Measurements from ENCODE around the gene CAMK1D. TPM values are rescaled to one million over a fixed set of nuclear protein-coding genes. Genes with fewer than 3 reads are reported as not detected.

CAMK1D gene
- polyA plus RNA-seq, 1 donor (not counting 4 experiments of a cell fraction or from before 2014, with no cell fraction given): 0.76 TPM

DNA sequence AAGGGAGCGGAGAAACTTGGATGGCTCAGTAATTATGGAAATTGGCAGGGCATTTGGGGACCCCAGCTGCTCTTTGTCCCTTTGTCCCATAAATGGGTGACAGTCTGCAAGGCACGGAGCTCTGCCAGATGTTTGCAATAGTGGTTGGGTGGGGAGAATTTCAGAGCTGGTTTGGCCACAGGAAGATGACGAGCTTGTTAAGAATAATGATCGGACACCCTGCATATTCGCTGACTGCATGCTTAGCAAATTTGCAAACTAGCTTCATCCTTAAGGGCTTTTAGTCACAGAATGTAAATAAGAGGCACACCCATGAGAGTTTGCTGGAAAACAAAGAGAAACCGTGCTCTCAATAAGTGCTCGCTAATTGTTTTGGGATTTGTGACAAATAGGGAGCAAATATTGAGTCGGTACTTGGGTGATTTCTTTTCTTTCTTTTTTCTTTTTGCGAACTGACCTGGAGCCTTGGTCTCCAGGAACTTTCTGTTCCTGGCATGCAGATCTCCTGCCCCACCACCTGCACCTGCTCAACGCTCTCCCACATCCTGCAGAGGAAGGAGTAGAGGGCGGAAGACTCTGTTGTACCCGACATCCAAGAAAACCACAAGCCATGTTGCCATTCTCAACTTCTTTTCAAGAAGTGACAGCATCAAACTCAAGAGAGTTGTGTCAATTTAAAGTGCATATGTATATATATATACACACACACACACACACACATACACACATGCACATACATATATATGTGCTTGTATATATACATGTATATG lies 238.9 kb downstream of the CAMK1D start:
- H3K9me1 ChIP-seq (ENCODE audit: control insufficient read depth, extremely low read depth, insufficient read depth, low read length): no peaks in the 10 kb centered on the region
- no peak overlapping the region for H3K27ac ChIP-seq (ENCODE audit: control insufficient read depth, insufficient read depth, low read length)
- H3K9ac ChIP-seq (ENCODE audit: control insufficient read depth, extremely low read depth, insufficient read depth, low read length): no peak overlapping the region
- peak overlapping the region; percentile 59 for H3K4me2 ChIP-seq (ENCODE audit: control insufficient read depth, extremely low read depth, insufficient read depth, low read depth, low read length)
- dilution Hi-C loops (cut with MboI; ENCODE audit: extremely low pct_ligation_motif_present, low sequenced_read_pairs): no loop called here
- H3K27me3 ChIP-seq (ENCODE audit: control insufficient read depth, extremely low read depth, insufficient read depth, low read length): no peaks in the 10 kb centered on the region
- peak; percentile 78 for FAIRE-seq
- peaks cover 2% of the 10 kb centered on the region for H3K9me3 ChIP-seq (ENCODE audit: control insufficient read depth, low read depth, low read length)
- DNase-seq (ENCODE audit: low read depth, low spot score): no peak
- no peaks in the 10 kb centered on the region for H4K20me1 ChIP-seq (ENCODE audit: control insufficient read depth, extremely low read depth, insufficient read depth, low read length)
- no peaks in the 10 kb centered on the region for H3K36me3 ChIP-seq (ENCODE audit: control insufficient read depth in 2 of 2, extremely low read depth in 1 of 2, insufficient read depth in 2 of 2, low read length in 2 of 2)
- peak overlapping the region in 1 of 3 experiments; percentile 56 for H3K4me3 ChIP-seq (ENCODE audit: control insufficient read depth in 2 of 3, extremely low read depth in 1 of 3, insufficient read depth in 2 of 3, low read depth in 1 of 3, low read length in 3 of 3)
- TF ChIP-seq EZH2 (IDR thresholded peaks at IDR 0.05; ENCODE audit: low read length): no peak
- TF ChIP-seq, protein P1, sequence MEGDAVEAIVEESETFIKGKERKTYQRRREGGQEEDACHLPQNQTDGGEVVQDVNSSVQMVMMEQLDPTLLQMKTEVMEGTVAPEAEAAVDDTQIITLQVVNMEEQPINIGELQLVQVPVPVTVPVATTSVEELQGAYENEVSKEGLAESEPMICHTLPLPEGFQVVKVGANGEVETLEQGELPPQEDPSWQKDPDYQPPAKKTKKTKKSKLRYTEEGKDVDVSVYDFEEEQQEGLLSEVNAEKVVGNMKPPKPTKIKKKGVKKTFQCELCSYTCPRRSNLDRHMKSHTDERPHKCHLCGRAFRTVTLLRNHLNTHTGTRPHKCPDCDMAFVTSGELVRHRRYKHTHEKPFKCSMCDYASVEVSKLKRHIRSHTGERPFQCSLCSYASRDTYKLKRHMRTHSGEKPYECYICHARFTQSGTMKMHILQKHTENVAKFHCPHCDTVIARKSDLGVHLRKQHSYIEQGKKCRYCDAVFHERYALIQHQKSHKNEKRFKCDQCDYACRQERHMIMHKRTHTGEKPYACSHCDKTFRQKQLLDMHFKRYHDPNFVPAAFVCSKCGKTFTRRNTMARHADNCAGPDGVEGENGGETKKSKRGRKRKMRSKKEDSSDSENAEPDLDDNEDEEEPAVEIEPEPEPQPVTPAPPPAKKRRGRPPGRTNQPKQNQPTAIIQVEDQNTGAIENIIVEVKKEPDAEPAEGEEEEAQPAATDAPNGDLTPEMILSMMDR (optimal IDR thresholded peaks at IDR 0.05 in 1 of 3, IDR thresholded peaks at IDR 0.05 in 1 of 3, conservative IDR thresholded peaks at IDR 0.05 in 1 of 3; ENCODE audit: extremely low read depth in 1 of 3, insufficient read depth in 2 of 3, low read length in 3 of 3): no peak
- H2AFZ ChIP-seq (ENCODE audit: control insufficient read depth, low read length): no peak overlapping the region
- H3K79me2 ChIP-seq (ENCODE audit: control insufficient read depth, insufficient read depth, low read length): no peaks in the 10 kb centered on the region
- H3K4me1 ChIP-seq (ENCODE audit: control insufficient read depth, extremely low read depth, insufficient read depth, low read length): peaks cover 26% of the 10 kb centered on the region

DNA sequence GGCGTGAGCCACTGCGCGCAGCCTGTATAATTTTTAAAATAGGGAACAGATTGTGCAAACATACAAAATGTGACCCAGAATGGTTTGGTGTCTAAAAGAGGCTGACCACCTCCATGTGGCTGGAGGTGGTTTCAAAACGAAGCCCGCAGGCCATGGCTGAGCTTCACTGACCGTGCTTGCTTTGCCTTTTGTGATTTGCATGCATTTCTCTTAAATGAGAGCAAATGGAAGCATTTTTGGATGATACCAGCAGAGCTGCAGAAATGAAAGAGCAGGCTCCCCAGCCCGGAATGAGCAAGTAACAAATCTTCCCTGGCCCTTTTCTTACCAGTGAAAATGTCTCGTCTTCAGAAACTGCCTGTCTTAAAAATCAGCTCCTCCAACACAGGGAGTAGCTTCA lies 239.9 kb downstream of the CAMK1D start:
- H3K4me2 ChIP-seq (ENCODE audit: control insufficient read depth, extremely low read depth, insufficient read depth, low read depth, low read length): no peak overlapping the region
- no peak for FAIRE-seq

More for the DNA sequence above, 239.9 kb downstream of the CAMK1D start:
- H4K20me1 ChIP-seq (ENCODE audit: control insufficient read depth, extremely low read depth, insufficient read depth, low read length): no peaks in the 10 kb centered on the region
- H3K4me1 ChIP-seq (ENCODE audit: control insufficient read depth, extremely low read depth, insufficient read depth, low read length): peaks cover 26% of the 10 kb centered on the region
- H3K36me3 ChIP-seq (ENCODE audit: control insufficient read depth in 2 of 2, extremely low read depth in 1 of 2, insufficient read depth in 2 of 2, low read length in 2 of 2): no peaks in the 10 kb centered on the region
- no peaks in the 10 kb centered on the region for H3K9me1 ChIP-seq (ENCODE audit: control insufficient read depth, extremely low read depth, insufficient read depth, low read length)
- H2AFZ ChIP-seq (ENCODE audit: control insufficient read depth, low read length): no peak overlapping the region
- no peak for DNase-seq (ENCODE audit: low read depth, low spot score)
- no peaks in the 10 kb centered on the region for H3K79me2 ChIP-seq (ENCODE audit: control insufficient read depth, insufficient read depth, low read length)
- no peak overlapping the region for H3K9ac ChIP-seq (ENCODE audit: control insufficient read depth, extremely low read depth, insufficient read depth, low read length)
- no peak overlapping the region for H3K27ac ChIP-seq (ENCODE audit: control insufficient read depth, insufficient read depth, low read length)
- peaks cover 2% of the 10 kb centered on the region for H3K9me3 ChIP-seq (ENCODE audit: control insufficient read depth, low read depth, low read length)
- dilution Hi-C loops (cut with MboI; ENCODE audit: extremely low pct_ligation_motif_present, low sequenced_read_pairs): no loop called here
- TF ChIP-seq EZH2 (IDR thresholded peaks at IDR 0.05; ENCODE audit: low read length): no peak
- TF ChIP-seq, protein P1 (optimal IDR thresholded peaks at IDR 0.05 in 1 of 3, IDR thresholded peaks at IDR 0.05 in 1 of 3, conservative IDR thresholded peaks at IDR 0.05 in 1 of 3; ENCODE audit: extremely low read depth in 1 of 3, insufficient read depth in 2 of 3, low read length in 3 of 3): no peak
- no peaks in the 10 kb centered on the region for H3K27me3 ChIP-seq (ENCODE audit: control insufficient read depth, extremely low read depth, insufficient read depth, low read length)
- no peak overlapping the region for H3K4me3 ChIP-seq (ENCODE audit: control insufficient read depth in 2 of 3, extremely low read depth in 1 of 3, insufficient read depth in 2 of 3, low read depth in 1 of 3, low read length in 3 of 3)

Measured in keratinocyte (primary cell).